Measurements from ENCODE around the gene ELOF1. TPM values are rescaled to one million over a fixed set of nuclear protein-coding genes. Genes with fewer than 3 reads are reported as not detected.
"Not testable (repeated sequence)": the region's sequence is repeated elsewhere in the genome, so short reads cannot be mapped to it uniquely, and the experiment has no call there.

The ELOF1 gene
- polyA plus RNA-seq, result 10 to 100 TPM; 43.4 to 46.6 TPM

- 3 to 4% methylated on average over 57 of the region's 57 CpGs for WGBS, 2 donors
- Histone ChIP-seq H3K27me3 (ENCODE audit: control insufficient read depth in 1 of 2, insufficient read depth in 2 of 2, low read length in 2 of 2) (no peaks in the 10 kb centered on the region), H3K36me3 (ENCODE audit: control insufficient read depth in 2 of 2, insufficient read depth in 2 of 2, low read length in 1 of 2) (peaks cover 8 to 12% of the 10 kb centered on the region in 2 donors), H3K9me3 (ENCODE audit: control insufficient read depth in 2 of 2, insufficient read depth in 1 of 2, low read depth in 1 of 2, low read length in 1 of 2) (no peaks in the 10 kb centered on the region), H3K27ac (ENCODE audit: low read depth in 2 of 2, low read length in 1 of 2) (peak within 1 kb of the TSS; percentile 83 to 87), H3K4me1 (ENCODE audit: control insufficient read depth in 2 of 2, insufficient read depth in 2 of 2, low read length in 1 of 2) (peaks cover 0 to 3% of the 10 kb centered on the region in 2 donors), H3K4me3 (ENCODE audit: low read depth in 1 of 2, low read length in 2 of 2) (peak within 1 kb of the TSS; percentile 87 to 92)
These were observed at the start of gene ELOF1 for GRCh38 chr19:11558881-11559828. TSS of gene ELOF1 (minus strand) at chr19:11559230. CDS start at chr19:11554347, 4,883 bp downstream.

DNA sequence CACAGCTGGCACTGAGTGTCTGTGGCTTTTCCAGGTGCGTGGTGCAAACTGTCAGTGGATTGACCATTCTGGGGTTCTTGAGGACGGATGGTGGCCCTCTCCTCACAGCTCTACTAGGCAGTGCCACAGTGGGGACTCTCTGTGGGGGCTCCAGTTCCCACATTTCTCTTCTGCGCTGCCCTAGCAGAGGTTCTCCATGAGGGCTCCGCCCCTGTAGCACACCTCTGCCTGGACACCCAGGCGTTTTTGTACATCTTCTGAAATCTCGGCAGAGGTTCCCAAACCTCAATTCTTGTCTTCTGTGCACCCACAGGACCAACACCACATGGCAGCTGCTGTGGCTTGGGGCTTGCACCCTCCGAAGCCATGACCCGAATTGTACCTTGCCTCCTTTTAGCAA lies 47.5 kb upstream of the ELOF1 start:
- no peak overlapping the region for H3K4me3 ChIP-seq (ENCODE audit: low read depth in 1 of 2, low read length in 2 of 2)
- H3K27me3 ChIP-seq (ENCODE audit: control insufficient read depth in 1 of 2, insufficient read depth in 2 of 2, low read length in 2 of 2), result no peaks in the 10 kb centered on the region
- peaks cover 0 to 5% of the 10 kb centered on the region in 2 donors for H3K36me3 ChIP-seq (ENCODE audit: control insufficient read depth in 2 of 2, insufficient read depth in 2 of 2, low read length in 1 of 2)
- WGBS, 2 donors, result 96% methylated on average over 8 of the region's 8 CpGs
- no peak overlapping the region for H3K27ac ChIP-seq (ENCODE audit: low read depth in 2 of 2, low read length in 1 of 2)
- no peaks in the 10 kb centered on the region for H3K4me1 ChIP-seq (ENCODE audit: control insufficient read depth in 2 of 2, insufficient read depth in 2 of 2, low read length in 1 of 2)
- no peaks in the 10 kb centered on the region for H3K9me3 ChIP-seq (ENCODE audit: control insufficient read depth in 2 of 2, insufficient read depth in 1 of 2, low read depth in 1 of 2, low read length in 1 of 2)

- WGBS, 2 donors, result 91 to 94% methylated on average over 8 of the region's 8 CpGs
- not testable (repeated sequence) for H3K4me3 ChIP-seq (ENCODE audit: low read depth in 1 of 2, low read length in 2 of 2); H3K9me3 ChIP-seq (ENCODE audit: control insufficient read depth in 2 of 2, insufficient read depth in 1 of 2, low read depth in 1 of 2, low read length in 1 of 2); H3K4me1 ChIP-seq (ENCODE audit: control insufficient read depth in 2 of 2, insufficient read depth in 2 of 2, low read length in 1 of 2); H3K27ac ChIP-seq (ENCODE audit: low read depth in 2 of 2, low read length in 1 of 2); H3K36me3 ChIP-seq (ENCODE audit: control insufficient read depth in 2 of 2, insufficient read depth in 2 of 2, low read length in 1 of 2); H3K27me3 ChIP-seq (ENCODE audit: control insufficient read depth in 1 of 2, insufficient read depth in 2 of 2, low read length in 2 of 2)
These were observed 40.7 kb upstream of the ELOF1 start for GRCh38 chr19:11599704-11600103.

GRCh38 chr19:11598746-11599145 lies 39.7 kb upstream of the ELOF1 start:
- H3K36me3 ChIP-seq (ENCODE audit: control insufficient read depth in 2 of 2, insufficient read depth in 2 of 2, low read length in 1 of 2), result peaks cover 0 to 2% of the 10 kb centered on the region in 2 donors
- no peaks in the 10 kb centered on the region for H3K27me3 ChIP-seq (ENCODE audit: control insufficient read depth in 1 of 2, insufficient read depth in 2 of 2, low read length in 2 of 2)
- 95% methylated on average over 2 of the region's 2 CpGs for WGBS, 2 donors
- no peak overlapping the region for H3K4me3 ChIP-seq (ENCODE audit: low read depth in 1 of 2, low read length in 2 of 2)
- peaks cover 0 to 2% of the 10 kb centered on the region in 2 donors for H3K4me1 ChIP-seq (ENCODE audit: control insufficient read depth in 2 of 2, insufficient read depth in 2 of 2, low read length in 1 of 2)
- no peak overlapping the region for H3K27ac ChIP-seq (ENCODE audit: low read depth in 2 of 2, low read length in 1 of 2)
- no peaks in the 10 kb centered on the region for H3K9me3 ChIP-seq (ENCODE audit: control insufficient read depth in 2 of 2, insufficient read depth in 1 of 2, low read depth in 1 of 2, low read length in 1 of 2)

DNA sequence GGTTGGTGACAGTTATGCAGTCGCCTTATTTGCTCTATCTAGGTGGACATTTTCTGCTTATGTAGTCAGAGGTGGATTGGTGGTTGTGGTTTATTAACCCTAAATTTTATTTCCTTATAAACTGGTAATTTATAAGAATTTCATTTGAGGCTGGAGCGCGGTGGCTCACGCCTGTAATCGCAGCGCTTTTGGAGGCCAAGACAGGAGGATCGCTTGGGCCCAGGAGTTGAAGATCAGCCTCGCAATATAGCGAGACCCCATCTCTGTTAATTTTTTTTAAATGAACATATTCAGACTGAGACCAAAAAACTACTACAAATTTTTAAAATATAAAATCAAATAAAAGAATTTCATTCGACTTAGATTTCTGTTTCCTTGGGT lies 39.1 kb upstream of the ELOF1 start:
- Histone ChIP-seq H3K4me3 (ENCODE audit: low read depth in 1 of 2, low read length in 2 of 2) (peak overlapping the region; percentile 75 to 86), H3K27ac (ENCODE audit: low read depth in 2 of 2, low read length in 1 of 2) (peak overlapping the region in 1 of 2 donors; percentile 95), H3K4me1 (ENCODE audit: control insufficient read depth in 2 of 2, insufficient read depth in 2 of 2, low read length in 1 of 2) (peaks cover 0 to 2% of the 10 kb centered on the region in 2 donors), H3K36me3 (ENCODE audit: control insufficient read depth in 2 of 2, insufficient read depth in 2 of 2, low read length in 1 of 2) (peaks cover 0 to 2% of the 10 kb centered on the region in 2 donors), H3K9me3 (ENCODE audit: control insufficient read depth in 2 of 2, insufficient read depth in 1 of 2, low read depth in 1 of 2, low read length in 1 of 2) (no peaks in the 10 kb centered on the region), H3K27me3 (ENCODE audit: control insufficient read depth in 1 of 2, insufficient read depth in 2 of 2, low read length in 2 of 2) (no peaks in the 10 kb centered on the region)
- 63 to 66% methylated on average over 10 of the region's 10 CpGs for WGBS, 2 donors

GRCh38 chr19:11597202-11598102 lies 38.4 kb upstream of the ELOF1 start, which contains the start of gene ZNF627:
TSS of gene ZNF627 (plus strand) at chr19:11597483. CDS start at chr19:11597628, 145 bp downstream.
- Histone ChIP-seq H3K4me3 (ENCODE audit: low read depth in 1 of 2, low read length in 2 of 2) (peak within 1 kb of the TSS; percentile 75 to 86), H3K27ac (ENCODE audit: low read depth in 2 of 2, low read length in 1 of 2) (peak within 1 kb of the TSS; percentile 72 to 95), H3K4me1 (ENCODE audit: control insufficient read depth in 2 of 2, insufficient read depth in 2 of 2, low read length in 1 of 2) (peaks cover 0 to 2% of the 10 kb centered on the region in 2 donors), H3K9me3 (ENCODE audit: control insufficient read depth in 2 of 2, insufficient read depth in 1 of 2, low read depth in 1 of 2, low read length in 1 of 2) (no peaks in the 10 kb centered on the region), H3K36me3 (ENCODE audit: control insufficient read depth in 2 of 2, insufficient read depth in 2 of 2, low read length in 1 of 2) (peaks cover 0 to 2% of the 10 kb centered on the region in 2 donors), H3K27me3 (ENCODE audit: control insufficient read depth in 1 of 2, insufficient read depth in 2 of 2, low read length in 2 of 2) (no peaks in the 10 kb centered on the region)
- 0% methylated on average over 60 to 67 of the region's 67 CpGs for WGBS, 2 donors

DNA sequence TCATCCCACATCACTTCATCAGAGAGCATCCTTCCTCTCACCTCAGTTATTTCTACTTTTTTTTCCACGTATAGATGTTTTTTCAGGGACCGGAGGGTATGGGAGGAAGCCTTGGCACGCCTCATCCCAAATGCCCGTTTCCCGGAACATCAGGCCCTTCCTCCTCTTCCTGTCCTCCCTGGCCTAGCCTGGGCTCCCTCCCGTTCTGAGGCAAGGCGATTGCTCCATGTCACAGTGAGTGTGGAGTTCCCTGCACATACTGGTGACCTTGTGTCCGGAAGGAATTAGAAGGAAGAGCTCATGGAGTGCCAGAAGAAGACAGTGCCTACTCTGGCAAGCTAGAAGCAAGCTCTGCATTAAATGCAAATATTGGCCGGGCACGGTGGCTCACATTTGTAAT lies 37.1 kb upstream of the ELOF1 start:
- no peaks in the 10 kb centered on the region for H3K27me3 ChIP-seq (ENCODE audit: control insufficient read depth in 1 of 2, insufficient read depth in 2 of 2, low read length in 2 of 2)
- no peaks in the 10 kb centered on the region for H3K9me3 ChIP-seq (ENCODE audit: control insufficient read depth in 2 of 2, insufficient read depth in 1 of 2, low read depth in 1 of 2, low read length in 1 of 2)
- no peaks in the 10 kb centered on the region for H3K36me3 ChIP-seq (ENCODE audit: control insufficient read depth in 2 of 2, insufficient read depth in 2 of 2, low read length in 1 of 2)
- H3K4me1 ChIP-seq (ENCODE audit: control insufficient read depth in 2 of 2, insufficient read depth in 2 of 2, low read length in 1 of 2), result peaks cover 0 to 2% of the 10 kb centered on the region in 2 donors
- 79 to 87% methylated on average over 10 of the region's 10 CpGs for WGBS, 2 donors
- no peak overlapping the region for H3K27ac ChIP-seq (ENCODE audit: low read depth in 2 of 2, low read length in 1 of 2)
- H3K4me3 ChIP-seq (ENCODE audit: low read depth in 1 of 2, low read length in 2 of 2), result no peak overlapping the region

GRCh38 chr19:11594084-11594483 lies 35.1 kb upstream of the ELOF1 start:
- Histone ChIP-seq H3K4me1 (ENCODE audit: control insufficient read depth in 2 of 2, insufficient read depth in 2 of 2, low read length in 1 of 2) (peaks cover 0 to 2% of the 10 kb centered on the region in 2 donors), H3K9me3 (ENCODE audit: control insufficient read depth in 2 of 2, insufficient read depth in 1 of 2, low read depth in 1 of 2, low read length in 1 of 2) (no peaks in the 10 kb centered on the region), H3K36me3 (ENCODE audit: control insufficient read depth in 2 of 2, insufficient read depth in 2 of 2, low read length in 1 of 2) (no peaks in the 10 kb centered on the region), H3K4me3 (ENCODE audit: low read depth in 1 of 2, low read length in 2 of 2) (no peak overlapping the region), H3K27ac (ENCODE audit: low read depth in 2 of 2, low read length in 1 of 2) (no peak overlapping the region), H3K27me3 (ENCODE audit: control insufficient read depth in 1 of 2, insufficient read depth in 2 of 2, low read length in 2 of 2) (no peaks in the 10 kb centered on the region)
- WGBS, 2 donors, result 80 to 88% methylated on average over 4 of the region's 4 CpGs

GRCh38 chr19:11587975-11588631 lies 29.1 kb upstream of the ELOF1 start:
- H3K27ac ChIP-seq (ENCODE audit: low read depth in 2 of 2, low read length in 1 of 2), result no peak overlapping the region
- no peaks in the 10 kb centered on the region for H3K36me3 ChIP-seq (ENCODE audit: control insufficient read depth in 2 of 2, insufficient read depth in 2 of 2, low read length in 1 of 2)
- no peaks in the 10 kb centered on the region for H3K27me3 ChIP-seq (ENCODE audit: control insufficient read depth in 1 of 2, insufficient read depth in 2 of 2, low read length in 2 of 2)
- no peaks in the 10 kb centered on the region for H3K9me3 ChIP-seq (ENCODE audit: control insufficient read depth in 2 of 2, insufficient read depth in 1 of 2, low read depth in 1 of 2, low read length in 1 of 2)
- H3K4me1 ChIP-seq (ENCODE audit: control insufficient read depth in 2 of 2, insufficient read depth in 2 of 2, low read length in 1 of 2), result no peaks in the 10 kb centered on the region
- no peak overlapping the region for H3K4me3 ChIP-seq (ENCODE audit: low read depth in 1 of 2, low read length in 2 of 2)
- 61% methylated on average over 13 of the region's 13 CpGs for WGBS, 2 donors
